ENCODE measurements around the gene E2F8. TPM values are rescaled to one million over a fixed set of nuclear protein-coding genes. Genes with fewer than 3 reads are reported as not detected.

Gene E2F8
- total RNA-seq, 3 donors from 2014 or later = 1.7 to 10.4 (median 5.1) TPM

GRCh38 chr11:19187833-19188258 lies 52.9 kb downstream of the E2F8 start:
- Histone ChIP-seq H3K36me3 (ENCODE audit: low read depth) (no peaks in the 10 kb centered on the region), H3K4me3 (no peak overlapping the region), H3K9me3 (no peaks in the 10 kb centered on the region), H3K4me1 (ENCODE audit: low read depth) (no peaks in the 10 kb centered on the region)
- TF ChIP-seq CTCF (IDR thresholded peaks at IDR 0.05) = no peak
- DNase-seq (no peak), ATAC-seq (no peak)
- intact Hi-C loops (cut with DNase I, micrococcal nuclease) = no loop called here

GRCh38 chr11:19187114-19187832 lies 53.5 kb downstream of the E2F8 start:
- Histone ChIP-seq H3K36me3 (ENCODE audit: low read depth) (no peaks in the 10 kb centered on the region), H3K9me3 (no peaks in the 10 kb centered on the region), H3K4me3 (no peak overlapping the region), H3K4me1 (ENCODE audit: low read depth) (no peaks in the 10 kb centered on the region)
- no peak for ATAC-seq
- TF ChIP-seq CTCF (IDR thresholded peaks at IDR 0.05) = no peak
- intact Hi-C loops (cut with DNase I, micrococcal nuclease) = no loop called here
- DNase-seq = no peak

- Histone ChIP-seq H3K4me1 (ENCODE audit: low read depth) (no peaks in the 10 kb centered on the region), H3K4me3 (no peak overlapping the region), H3K9me3 (no peaks in the 10 kb centered on the region), H3K36me3 (ENCODE audit: low read depth) (no peaks in the 10 kb centered on the region)
- intact Hi-C loops (cut with DNase I, micrococcal nuclease) = no loop called here
- ATAC-seq (no peak), DNase-seq (no peak)
- TF ChIP-seq CTCF (IDR thresholded peaks at IDR 0.05) = no peak
Observed at GRCh38 chr11:19185516-19186052, 55.2 kb downstream of the E2F8 start.

GRCh38 chr11:19185036-19185435 lies 55.7 kb downstream of the E2F8 start:
- intact Hi-C loops (cut with DNase I, micrococcal nuclease) = no loop called here
- ATAC-seq (no peak), DNase-seq (no peak)
- no peaks in the 10 kb centered on the region for H3K36me3 ChIP-seq (ENCODE audit: low read depth)
- no peak overlapping the region for H3K4me3 ChIP-seq
- no peak for TF ChIP-seq CTCF (IDR thresholded peaks at IDR 0.05)
- no peaks in the 10 kb centered on the region for H3K9me3 ChIP-seq
- no peaks in the 10 kb centered on the region for H3K4me1 ChIP-seq (ENCODE audit: low read depth)

GRCh38 chr11:19183646-19184045 lies 57.1 kb downstream of the E2F8 start:
- Histone ChIP-seq H3K9me3 (no peaks in the 10 kb centered on the region), H3K4me3 (no peak overlapping the region), H3K36me3 (ENCODE audit: low read depth) (no peaks in the 10 kb centered on the region), H3K4me1 (ENCODE audit: low read depth) (no peaks in the 10 kb centered on the region)
- TF ChIP-seq CTCF (IDR thresholded peaks at IDR 0.05) = no peak
- intact Hi-C loops (cut with DNase I, micrococcal nuclease) = no loop called here
- ATAC-seq (no peak), DNase-seq (no peak)

Measured in mucosa of descending colon (tissue), 3 donors.